NK-92 (cell line): Measurements from ENCODE around the gene KRTAP2-2.
"Not testable (repeated sequence)": the region's sequence is repeated elsewhere in the genome, so short reads cannot be mapped to it uniquely, and the experiment has no call there.

ENCODE experiments used
- DNase-seq: peaks from one replicate; lab custom pipeline; 2025; ENCODE audit not compliant: unreplicated experiment; lab: John Stamatoyannopoulos, UW

KRTAP2-2 gene

DNA sequence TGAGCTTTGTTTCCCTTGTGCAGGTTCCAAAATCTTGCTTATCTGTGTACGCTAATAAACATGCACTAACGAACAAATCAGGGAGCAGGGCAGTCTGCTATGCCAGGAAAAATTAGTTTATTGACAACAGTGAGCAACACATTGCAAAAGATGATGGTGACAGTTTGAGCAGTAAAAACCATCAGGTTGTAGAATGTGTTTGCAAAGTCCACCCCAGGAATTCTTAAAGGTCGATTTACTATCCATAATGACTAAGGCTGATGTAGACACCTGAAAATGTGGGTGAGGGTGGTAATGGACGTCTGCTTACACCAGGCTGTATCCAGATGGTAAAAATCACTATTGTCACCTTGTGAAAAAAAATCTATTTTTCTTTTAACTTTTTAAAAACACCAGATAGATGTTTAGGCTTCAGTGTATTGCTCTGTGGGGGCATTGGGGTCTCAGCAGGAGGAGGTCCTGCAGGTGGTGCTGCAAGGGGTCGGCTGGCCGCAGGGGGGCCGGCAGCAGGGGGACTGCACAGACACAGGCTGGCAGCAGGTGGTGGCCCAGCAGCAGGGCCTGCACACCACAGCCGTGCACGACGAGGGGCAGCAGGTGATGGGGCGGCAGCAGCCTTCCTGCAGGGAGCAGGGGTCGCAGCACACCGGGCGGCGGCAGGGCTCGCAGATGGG lies 10.1 kb upstream of the KRTAP2-2 start:
- not testable (repeated sequence) for DNase-seq

DNA sequence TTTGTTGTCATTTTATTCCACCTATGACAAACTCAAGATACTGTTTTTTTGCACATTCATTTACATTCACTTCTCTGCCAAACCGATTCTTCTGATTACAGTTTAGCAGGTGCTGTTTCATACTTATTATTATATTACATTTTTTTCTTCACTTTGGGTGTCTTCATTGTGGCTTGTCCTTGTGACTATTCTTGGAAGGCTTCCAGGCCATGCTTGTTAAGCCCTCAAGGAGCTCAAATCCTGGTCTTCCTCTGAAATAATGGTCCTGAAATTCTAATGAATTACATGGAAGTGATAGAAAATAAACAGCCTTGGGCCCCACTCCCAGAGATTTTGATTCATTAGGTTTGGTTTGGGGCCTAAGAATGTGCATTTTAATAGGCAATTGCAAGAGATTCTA lies 9.3 kb upstream of the KRTAP2-2 start:
- DNase-seq = no peak

DNA sequence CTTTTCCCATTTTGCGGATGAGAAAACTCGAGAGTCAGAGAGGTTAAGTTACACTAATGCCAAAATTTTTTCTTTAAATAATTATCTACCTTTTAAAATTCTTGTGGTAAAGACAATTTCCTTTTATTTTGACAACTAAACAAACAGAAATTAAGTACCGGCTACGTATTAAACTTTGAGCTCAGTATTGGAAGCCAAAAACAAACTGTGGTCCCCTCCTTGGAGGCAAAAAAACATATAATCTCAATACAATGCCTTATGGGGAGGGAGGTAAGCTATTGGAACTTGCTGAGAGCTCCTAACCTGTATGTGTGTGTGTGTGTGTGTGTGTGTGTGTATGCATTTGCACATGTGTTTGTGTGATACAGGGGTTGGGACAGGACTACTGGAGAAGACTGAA lies 8.4 kb upstream of the KRTAP2-2 start:
- no peak for DNase-seq

DNA sequence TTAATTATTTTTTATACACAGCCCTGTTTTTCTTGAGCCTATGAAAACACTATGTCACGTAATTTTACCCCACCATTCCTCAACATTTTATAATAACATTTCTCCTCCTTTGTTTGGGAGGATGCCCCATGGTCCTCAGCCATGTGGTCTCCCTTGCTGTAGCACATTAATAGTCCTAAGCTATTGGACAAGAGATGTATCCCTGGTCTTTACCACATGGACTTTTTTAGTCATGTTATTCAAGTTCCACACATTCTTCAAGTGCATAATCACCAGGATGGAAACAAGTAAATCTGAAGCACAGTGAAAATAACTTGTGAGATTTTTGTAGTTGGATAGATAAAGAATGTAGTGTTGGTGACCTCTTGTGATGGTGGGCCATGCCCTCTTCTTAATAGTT lies 6.9 kb upstream of the KRTAP2-2 start:
- no peak for DNase-seq

DNA sequence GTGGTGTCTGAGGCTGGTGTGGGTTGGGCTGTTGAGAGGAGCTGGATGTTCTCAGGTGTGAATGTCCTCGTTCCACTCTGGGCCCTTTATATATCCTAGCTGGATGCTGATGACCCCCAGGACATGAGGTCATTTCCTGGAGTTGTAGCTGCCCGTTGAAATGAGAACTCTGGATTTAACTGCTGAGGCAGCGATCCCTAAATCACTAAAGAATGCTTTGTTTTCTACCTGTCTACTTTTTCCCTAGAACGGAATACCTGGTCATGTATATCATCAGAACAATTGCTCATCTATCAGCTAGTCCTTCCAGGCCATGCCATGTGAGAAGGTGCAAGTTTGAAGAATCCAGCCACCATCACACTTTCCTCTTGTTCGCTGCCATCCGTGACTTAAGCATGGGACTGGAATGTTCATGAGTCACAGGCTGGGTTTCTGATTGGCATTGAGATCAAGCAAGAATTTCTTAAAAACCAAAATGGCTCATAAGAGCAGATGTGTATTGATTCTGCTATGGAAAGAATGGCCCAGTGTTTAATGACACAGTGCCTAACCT lies 5.1 kb upstream of the KRTAP2-2 start, which contains the start of gene KRTAP2-3:
TSS of gene KRTAP2-3 (minus strand) at position 63 of the 553 bp plus-strand sequence. CDS start 64 bp downstream, outside the sequence.
- no peak for DNase-seq

- DNase-seq = not testable (repeated sequence)
Observed at GRCh38 chr17:41059276-41060051, 4.4 kb upstream of the KRTAP2-2 start.

GRCh38 chr17:41058741-41059140 lies 3.7 kb upstream of the KRTAP2-2 start:
- DNase-seq = no peak

GRCh38 chr17:41057547-41057946 lies 2.5 kb upstream of the KRTAP2-2 start:
- no peak for DNase-seq

- DNase-seq = not testable (repeated sequence)
Observed at GRCh38 chr17:41054556-41054955, 474 bp downstream of the KRTAP2-2 start.

- no peak for DNase-seq
Observed at GRCh38 chr17:41054025-41054424, 1.0 kb downstream of the KRTAP2-2 start.

- no peak for DNase-seq
Observed at GRCh38 chr17:41052566-41052965, 2.5 kb downstream of the KRTAP2-2 start.

- DNase-seq = no peak
Observed at GRCh38 chr17:41049110-41049509, 5.9 kb downstream of the KRTAP2-2 start.

GRCh38 chr17:41048441-41048840 lies 6.6 kb downstream of the KRTAP2-2 start:
- no peak for DNase-seq

DNA sequence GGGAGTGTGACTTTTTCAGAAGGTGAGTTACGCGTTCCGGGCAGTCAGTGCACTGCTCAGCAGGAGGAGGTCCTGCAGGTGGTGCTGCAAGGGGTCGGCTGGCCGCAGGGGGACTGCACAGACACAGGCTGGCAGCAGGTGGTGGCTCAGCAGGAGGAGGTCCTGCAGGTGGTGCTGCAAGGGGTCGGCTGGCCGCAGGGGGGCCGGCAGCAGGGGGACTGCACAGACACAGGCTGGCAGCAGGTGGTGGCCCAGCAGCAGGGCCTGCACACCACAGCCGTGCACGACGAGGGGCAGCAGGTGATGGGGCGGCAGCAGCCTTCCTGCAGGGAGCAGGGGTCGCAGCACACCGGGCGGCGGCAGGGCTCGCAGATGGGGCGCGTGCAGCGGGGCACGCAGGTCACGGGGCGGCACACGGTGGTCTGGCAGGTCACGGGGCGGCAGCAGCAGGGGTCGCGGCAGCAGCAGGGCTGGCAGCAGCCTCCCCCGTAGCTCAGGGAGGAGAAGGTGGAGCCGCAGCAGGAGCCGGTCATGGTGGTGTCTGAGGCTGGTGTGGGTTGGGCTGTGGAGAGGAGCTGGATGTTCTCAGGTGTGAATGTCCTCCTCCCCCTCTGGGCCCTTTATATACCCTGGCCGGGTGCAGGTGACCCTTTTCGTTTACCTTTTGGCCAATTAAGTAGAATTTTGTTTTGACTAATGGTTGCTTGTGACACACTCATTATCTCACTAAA lies 8.1 kb downstream of the KRTAP2-2 start, which contains the start of gene KRTAP2-1:
TSS of gene KRTAP2-1 (minus strand) at position 582 of the 731 bp plus-strand sequence. CDS start at position 533, 49 bp downstream.
- DNase-seq = not testable (repeated sequence)

DNA sequence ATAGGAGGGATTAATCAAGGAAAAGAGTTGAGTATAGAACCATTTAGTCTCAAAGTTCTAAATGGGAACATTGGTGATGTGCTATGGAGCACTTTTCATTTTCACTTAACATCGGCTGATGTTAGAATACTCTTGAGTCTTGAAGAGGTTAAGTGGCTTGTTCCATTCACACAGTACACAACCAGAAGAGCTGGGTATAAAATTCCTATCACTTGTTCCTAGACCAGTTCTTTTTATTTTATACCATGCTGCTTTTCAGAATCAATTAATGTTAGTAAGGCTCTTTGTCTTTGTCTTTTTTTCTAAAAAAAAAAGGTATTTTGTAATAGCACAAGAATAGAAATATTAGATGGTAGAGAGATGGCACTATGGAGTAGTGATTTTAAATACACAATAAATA lies 12.1 kb downstream of the KRTAP2-2 start:
- no peak for DNase-seq

DNA sequence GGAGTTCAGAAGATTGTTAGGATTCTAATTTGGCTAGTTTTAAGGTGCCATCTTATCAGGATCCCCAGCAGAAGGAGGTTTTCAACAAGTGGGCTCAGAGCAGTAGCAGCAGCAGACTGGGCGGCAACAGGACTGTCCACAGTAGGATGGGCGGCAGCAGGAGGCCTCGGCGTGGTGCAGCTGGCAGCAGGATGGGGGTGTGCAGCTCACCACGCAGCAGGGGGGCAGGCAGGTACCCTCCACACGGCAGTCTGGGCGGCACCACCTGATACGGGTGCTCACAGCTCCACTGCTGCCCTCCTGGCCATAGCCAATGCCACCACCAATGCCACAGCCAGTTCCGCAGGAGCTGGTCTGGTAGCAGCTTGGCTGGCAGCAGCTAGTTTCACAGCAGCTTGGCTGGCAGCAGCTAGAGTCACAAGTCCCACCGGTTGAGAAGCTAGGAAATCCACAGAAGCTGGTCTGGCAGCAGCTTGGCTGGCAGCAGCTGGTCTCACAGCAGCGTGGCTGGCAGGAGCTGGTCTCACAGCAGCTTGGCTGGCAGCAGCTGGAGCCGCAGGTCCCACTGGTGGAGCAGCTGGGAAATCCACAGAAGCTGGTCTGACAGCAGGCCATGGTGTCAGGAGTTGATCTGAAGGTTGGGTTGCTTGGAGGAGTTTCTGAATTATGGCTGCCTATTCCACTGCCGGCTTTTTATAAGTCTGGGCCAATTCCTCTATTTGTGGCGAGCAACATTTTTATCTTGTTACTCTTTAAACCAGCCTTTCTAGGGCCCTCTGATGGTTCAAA lies 14.1 kb downstream of the KRTAP2-2 start, which contains the start of gene KRTAP1-1:
TSS of gene KRTAP1-1 (minus strand) at position 668 of the 789 bp plus-strand sequence. CDS start at position 615, 53 bp downstream.
- not testable (repeated sequence) for DNase-seq

- DNase-seq = no peak
Observed at GRCh38 chr17:41037853-41038350, 17.1 kb downstream of the KRTAP2-2 start.

GRCh38 chr17:41034346-41034935 lies 20.6 kb downstream of the KRTAP2-2 start, which contains the start of gene KRTAP1-3:
TSS of gene KRTAP1-3 (minus strand) at chr17:41034874. CDS start at chr17:41034821, 53 bp downstream.
- not testable (repeated sequence) for DNase-seq

- DNase-seq = no peak
Observed at GRCh38 chr17:41029633-41030245, 25.3 kb downstream of the KRTAP2-2 start, which contains the start of gene KRTAP1-4. TSS of gene KRTAP1-4 (minus strand) at chr17:41030195. CDS start at chr17:41030078, 117 bp downstream.
